ENCODE data around the gene GRPEL2. TPM values are rescaled to one million over a fixed set of nuclear protein-coding genes. Genes with fewer than 3 reads are reported as not detected.

The GRPEL2 gene
- total RNA-seq, 2 donors from 2014 or later: 7.9 to 9.7 TPM

DNA sequence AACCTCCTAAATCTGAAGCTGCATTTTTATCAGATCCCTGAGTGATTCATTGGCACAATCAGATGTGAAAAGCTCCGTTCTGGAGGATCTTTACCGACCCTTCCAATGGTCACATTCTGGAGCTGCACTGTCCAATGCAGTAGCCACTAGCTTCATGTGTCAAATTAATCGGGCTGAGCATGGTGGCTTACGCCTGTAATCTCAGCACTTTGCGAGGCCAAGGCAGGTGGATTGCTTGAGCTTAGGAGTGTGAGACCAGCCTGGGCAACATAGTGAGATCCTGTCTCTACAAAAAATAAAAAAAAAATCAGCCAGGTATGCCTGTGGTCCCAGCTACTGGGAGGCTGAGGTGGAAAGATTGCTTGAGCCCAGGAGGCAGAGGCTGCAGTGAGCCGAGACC is 30.1 kb downstream of the GRPEL2 start:
- H3K9me3 ChIP-seq: no peaks in the 10 kb centered on the region
- ATAC-seq (ENCODE audit: insufficient number of reproducible peaks, low FRiP score, low read depth) (no peak), DNase-seq (ENCODE audit: low spot score) (no peak)
- no peaks in the 10 kb centered on the region for H3K27me3 ChIP-seq (replicated peaks; ENCODE audit: insufficient read depth)
- peak overlapping the region; percentile 23 to 94 for H3K27ac ChIP-seq
- H3K4me1 ChIP-seq (ENCODE audit: control insufficient read depth in 1 of 2, low read depth in 2 of 2): peaks cover 26 to 62% of the 10 kb centered on the region in 2 donors
- H3K36me3 ChIP-seq: no peaks in the 10 kb centered on the region
- TF ChIP-seq, protein P1, sequence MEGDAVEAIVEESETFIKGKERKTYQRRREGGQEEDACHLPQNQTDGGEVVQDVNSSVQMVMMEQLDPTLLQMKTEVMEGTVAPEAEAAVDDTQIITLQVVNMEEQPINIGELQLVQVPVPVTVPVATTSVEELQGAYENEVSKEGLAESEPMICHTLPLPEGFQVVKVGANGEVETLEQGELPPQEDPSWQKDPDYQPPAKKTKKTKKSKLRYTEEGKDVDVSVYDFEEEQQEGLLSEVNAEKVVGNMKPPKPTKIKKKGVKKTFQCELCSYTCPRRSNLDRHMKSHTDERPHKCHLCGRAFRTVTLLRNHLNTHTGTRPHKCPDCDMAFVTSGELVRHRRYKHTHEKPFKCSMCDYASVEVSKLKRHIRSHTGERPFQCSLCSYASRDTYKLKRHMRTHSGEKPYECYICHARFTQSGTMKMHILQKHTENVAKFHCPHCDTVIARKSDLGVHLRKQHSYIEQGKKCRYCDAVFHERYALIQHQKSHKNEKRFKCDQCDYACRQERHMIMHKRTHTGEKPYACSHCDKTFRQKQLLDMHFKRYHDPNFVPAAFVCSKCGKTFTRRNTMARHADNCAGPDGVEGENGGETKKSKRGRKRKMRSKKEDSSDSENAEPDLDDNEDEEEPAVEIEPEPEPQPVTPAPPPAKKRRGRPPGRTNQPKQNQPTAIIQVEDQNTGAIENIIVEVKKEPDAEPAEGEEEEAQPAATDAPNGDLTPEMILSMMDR (IDR thresholded peaks at IDR 0.05): no peak
- no peak overlapping the region for H3K4me3 ChIP-seq

DNA sequence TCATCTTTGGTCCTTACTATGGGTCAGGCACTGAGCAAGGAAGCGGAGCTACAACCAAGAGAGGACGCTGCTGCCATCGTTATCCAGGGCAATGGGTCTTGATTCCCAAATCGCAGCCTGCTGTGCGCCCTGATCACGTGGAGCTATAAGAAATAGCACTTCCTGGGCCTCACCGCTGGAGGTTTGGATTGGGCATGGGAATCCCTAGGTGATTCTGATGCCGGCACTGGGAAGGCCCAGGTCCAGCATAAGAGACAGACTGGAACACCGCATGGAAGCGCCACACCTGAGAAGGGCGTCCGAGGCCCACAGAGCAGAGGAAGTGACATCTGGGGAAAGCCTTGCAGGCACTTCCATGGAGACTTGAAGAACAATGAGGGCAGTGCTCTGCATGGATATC is 30.8 kb downstream of the GRPEL2 start:
- no peaks in the 10 kb centered on the region for H3K9me3 ChIP-seq
- no peaks in the 10 kb centered on the region for H3K27me3 ChIP-seq (replicated peaks; ENCODE audit: insufficient read depth)
- H3K27ac ChIP-seq: peak overlapping the region; percentile 23 to 94
- no peak for ATAC-seq (ENCODE audit: insufficient number of reproducible peaks, low FRiP score, low read depth)
- H3K4me1 ChIP-seq (ENCODE audit: control insufficient read depth in 1 of 2, low read depth in 2 of 2): peaks cover 25 to 60% of the 10 kb centered on the region in 2 donors
- no peak overlapping the region for H3K4me3 ChIP-seq
- no peak for DNase-seq (ENCODE audit: low spot score)
- TF ChIP-seq, protein P1 (IDR thresholded peaks at IDR 0.05): no peak
- H3K36me3 ChIP-seq: no peaks in the 10 kb centered on the region

DNA sequence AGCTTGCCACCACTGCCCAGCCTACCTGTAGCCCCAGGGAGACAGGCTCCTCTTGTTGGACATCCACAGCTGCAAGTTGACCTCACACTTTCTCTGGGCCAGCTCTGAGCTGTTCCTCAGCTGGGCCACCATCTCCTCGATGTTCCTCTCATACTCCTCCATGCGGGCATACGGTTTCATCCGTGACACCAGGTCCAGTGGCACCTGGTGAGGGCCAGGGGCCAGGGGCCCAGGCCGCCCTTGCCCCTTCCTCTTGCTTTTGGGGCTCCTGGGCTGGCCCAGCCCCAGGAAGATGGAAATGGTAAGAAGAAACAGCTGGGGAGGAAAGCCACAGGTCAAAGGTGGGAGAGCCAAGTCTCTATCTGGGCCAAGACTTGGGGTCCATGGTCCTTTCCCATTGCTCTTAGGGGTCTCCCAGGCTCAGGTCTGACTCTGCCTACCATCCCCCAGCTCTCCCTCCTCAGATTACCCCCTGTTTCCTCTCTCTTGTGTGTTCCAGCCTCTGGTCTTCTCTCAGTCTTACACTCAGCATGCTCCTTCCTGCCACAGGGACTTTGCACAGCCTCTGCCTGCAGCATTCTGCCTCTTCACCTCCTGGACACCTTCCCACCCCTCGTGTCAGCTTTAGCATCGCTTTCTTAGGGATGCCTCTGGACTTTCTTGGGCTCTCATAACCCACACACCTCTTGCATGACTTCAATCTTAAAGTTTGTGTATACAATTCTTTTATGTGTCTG is 31.6 kb downstream of the GRPEL2 start:
- ATAC-seq (ENCODE audit: insufficient number of reproducible peaks, low FRiP score, low read depth) (no peak), DNase-seq (ENCODE audit: low spot score) (no peak)
- TF ChIP-seq, protein P1 (IDR thresholded peaks at IDR 0.05): no peak
- no peaks in the 10 kb centered on the region for H3K9me3 ChIP-seq
- no peaks in the 10 kb centered on the region for H3K27me3 ChIP-seq (replicated peaks; ENCODE audit: insufficient read depth)
- no peaks in the 10 kb centered on the region for H3K36me3 ChIP-seq
- no peak overlapping the region for H3K4me3 ChIP-seq
- H3K4me1 ChIP-seq (ENCODE audit: control insufficient read depth in 1 of 2, low read depth in 2 of 2): peaks cover 17 to 59% of the 10 kb centered on the region in 2 donors
- H3K27ac ChIP-seq: peak overlapping the region; percentile 50 to 52

DNA sequence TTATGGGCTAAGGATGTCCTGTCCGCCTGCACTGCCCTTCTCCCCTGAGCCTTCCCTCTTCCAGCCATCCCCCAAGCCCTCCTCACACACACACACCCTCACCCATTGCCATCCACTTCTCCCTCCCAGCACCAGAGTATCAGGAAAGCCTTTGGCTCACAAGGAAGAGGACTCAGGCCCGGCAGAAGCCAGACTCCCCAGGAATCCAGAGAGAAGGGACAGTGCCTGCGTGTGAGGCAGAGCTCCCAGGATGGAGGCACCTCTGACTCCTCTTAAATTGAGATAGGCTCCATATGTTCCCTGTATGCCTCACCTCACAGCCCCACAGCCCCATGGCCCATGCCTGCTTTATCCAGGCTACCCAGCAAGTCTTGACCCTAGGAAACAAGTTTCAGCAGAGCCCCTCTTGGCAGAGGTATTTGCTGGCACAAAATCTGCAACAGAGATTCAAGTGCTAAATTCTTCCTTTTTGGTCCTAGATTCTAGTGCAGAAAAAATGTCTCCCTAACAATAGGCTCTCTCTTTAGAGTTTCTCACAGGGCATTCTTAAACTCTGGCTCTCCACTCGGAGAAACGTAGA is 33.0 kb downstream of the GRPEL2 start:
- Histone ChIP-seq H3K4me3 (no peak overlapping the region), H3K36me3 (no peaks in the 10 kb centered on the region), H3K27ac (peak overlapping the region; percentile 99 to 100), H3K4me1 (ENCODE audit: control insufficient read depth in 1 of 2, low read depth in 2 of 2) (peaks cover 17 to 58% of the 10 kb centered on the region in 2 donors), H3K9me3 (no peaks in the 10 kb centered on the region), H3K27me3 (replicated peaks; ENCODE audit: insufficient read depth) (no peaks in the 10 kb centered on the region)
- DNase-seq (ENCODE audit: low spot score) (no peak), ATAC-seq (ENCODE audit: insufficient number of reproducible peaks, low FRiP score, low read depth) (no peak)
- TF ChIP-seq, protein P1 (IDR thresholded peaks at IDR 0.05): no peak

DNA sequence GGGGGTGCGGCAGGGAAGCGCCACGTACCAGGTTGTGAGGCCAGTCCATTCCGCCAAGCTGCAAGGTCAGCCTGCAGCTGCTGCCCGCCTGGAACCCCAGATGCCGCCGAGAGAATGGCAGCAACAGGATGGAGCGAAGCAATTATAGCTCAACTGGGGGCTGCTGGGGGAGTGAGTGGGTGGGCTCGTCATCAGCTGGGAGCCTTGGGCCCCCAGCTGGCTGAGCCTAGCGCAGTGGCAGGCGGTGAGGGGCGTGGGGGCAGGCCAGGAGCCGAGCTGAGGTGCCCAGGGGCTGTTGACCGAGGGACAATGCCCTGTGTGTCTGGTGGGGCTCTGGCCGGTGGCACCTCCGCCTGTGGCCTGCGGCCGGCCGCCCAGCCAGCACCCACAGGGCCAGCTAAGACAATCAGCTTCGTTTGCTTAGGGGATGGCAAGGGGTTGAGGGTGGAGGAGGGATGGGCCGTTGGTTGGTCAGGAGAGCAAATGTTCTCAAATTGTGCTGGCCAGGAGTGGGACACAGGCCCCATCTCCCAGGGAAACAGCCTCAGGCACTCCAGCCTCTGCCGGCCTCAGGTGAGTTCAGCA is 34.0 kb downstream of the GRPEL2 start, which contains the start of gene IL17B:
TSS of gene IL17B (minus strand) at position 116 of the 585 bp plus-strand sequence. CDS start at position 49, 67 bp downstream.
- DNase-seq (ENCODE audit: low spot score) (no peak), ATAC-seq (ENCODE audit: insufficient number of reproducible peaks, low FRiP score, low read depth) (no peak)
- H3K9me3 ChIP-seq: no peaks in the 10 kb centered on the region
- peak within 1 kb of the TSS; percentile 99 to 100 for H3K27ac ChIP-seq
- no peaks in the 10 kb centered on the region for H3K36me3 ChIP-seq
- no peak within 1 kb of the TSS for H3K4me3 ChIP-seq
- H3K4me1 ChIP-seq (ENCODE audit: control insufficient read depth in 1 of 2, low read depth in 2 of 2): peaks cover 24 to 58% of the 10 kb centered on the region in 2 donors
- TF ChIP-seq, protein P1 (IDR thresholded peaks at IDR 0.05): no peak
- H3K27me3 ChIP-seq (replicated peaks; ENCODE audit: insufficient read depth): no peaks in the 10 kb centered on the region

Data from thoracic aorta (tissue), 2 donors.